NCI-H510A treated with DMSO at 0.1 percent for 48 hours (cell line): ENCODE measurements around the gene B3GNT7.
"Not testable (repeated sequence)": the region's sequence is repeated elsewhere in the genome, so short reads cannot be mapped to it uniquely, and the experiment has no call there.

Source experiments
- DNase-seq: peaks from one replicate; lab custom pipeline; 2025; lab: John Stamatoyannopoulos, UW

Gene B3GNT7

GRCh38 chr2:231395188-231396057 is at the start of gene B3GNT7:
TSS of gene B3GNT7 (plus strand) at chr2:231395710. CDS start at chr2:231395804, 94 bp downstream.
- no peak for DNase-seq

- no peak for DNase-seq
Observed at GRCh38 chr2:231347081-231347480, 48.4 kb upstream of the B3GNT7 start.

- no peak for DNase-seq
Observed at GRCh38 chr2:231347638-231348037, 47.9 kb upstream of the B3GNT7 start.

GRCh38 chr2:231348173-231348572 is 47.3 kb upstream of the B3GNT7 start:
- DNase-seq = no peak

GRCh38 chr2:231348704-231349373 is 46.7 kb upstream of the B3GNT7 start:
- no peak for DNase-seq

GRCh38 chr2:231349374-231349735 is 46.2 kb upstream of the B3GNT7 start:
- not testable (repeated sequence) for DNase-seq

GRCh38 chr2:231351648-231352047 is 43.9 kb upstream of the B3GNT7 start:
- no peak for DNase-seq

- DNase-seq = no peak
Observed at GRCh38 chr2:231353469-231353868, 42.0 kb upstream of the B3GNT7 start.

- DNase-seq = no peak
Observed at GRCh38 chr2:231355508-231356465, 39.7 kb upstream of the B3GNT7 start.

GRCh38 chr2:231356466-231356844 is 39.1 kb upstream of the B3GNT7 start:
- peak; percentile 51 for DNase-seq

- DNase-seq = no peak
Observed at GRCh38 chr2:231357048-231357447, 38.5 kb upstream of the B3GNT7 start.

- DNase-seq = no peak
Observed at GRCh38 chr2:231357931-231358330, 37.6 kb upstream of the B3GNT7 start.

GRCh38 chr2:231359441-231359840 is 36.1 kb upstream of the B3GNT7 start:
- no peak for DNase-seq

GRCh38 chr2:231359948-231360347 is 35.6 kb upstream of the B3GNT7 start:
- no peak for DNase-seq

- no peak for DNase-seq
Observed at GRCh38 chr2:231360401-231360800, 35.1 kb upstream of the B3GNT7 start.

- no peak for DNase-seq
Observed at GRCh38 chr2:231360881-231361371, 34.6 kb upstream of the B3GNT7 start.

GRCh38 chr2:231361701-231362554 is 33.6 kb upstream of the B3GNT7 start:
- DNase-seq = no peak

GRCh38 chr2:231362555-231363184 is 32.8 kb upstream of the B3GNT7 start:
- DNase-seq = no peak

GRCh38 chr2:231364061-231364460 is 31.4 kb upstream of the B3GNT7 start:
- no peak for DNase-seq

GRCh38 chr2:231364961-231365810 is 30.3 kb upstream of the B3GNT7 start:
- DNase-seq = peak; percentile 91
